H9 (cell line): ENCODE results near the gene FRRS1L. TPM values are rescaled to one million over a fixed set of nuclear protein-coding genes. Genes with fewer than 3 reads are reported as not detected.

ENCODE experiments used
- DNase-seq: peaks from one replicate; pipeline ENCODE4 v3.0.0-alpha.2; 2017
- H2AFZ ChIP-seq: one replicate; pipeline ENCODE4 v1.6.1; 2013; ENCODE audit warnings: mild to moderate bottlenecking, low read length, control low read depth, moderate library complexity
- H2AK5ac ChIP-seq: 2 replicates; pipeline ENCODE4 v1.6.1; 2013; ENCODE audit warnings: low read length, control low read depth, mixed read lengths; ENCODE audit not compliant: insufficient read length
- H2BK120ac ChIP-seq: one replicate; pipeline ENCODE4 v1.6.1; 2013; ENCODE audit warnings: low read depth, mild to moderate bottlenecking, low read length, control low read depth, inconsistent platforms; ENCODE audit not compliant: poor library complexity, severe bottlenecking
- H2BK12ac ChIP-seq: 2 replicates; pipeline ENCODE4 v1.6.1; 2013; ENCODE audit warnings: low read length, control low read depth, mixed read lengths, low read depth; ENCODE audit not compliant: insufficient read length
- H2BK15ac ChIP-seq: 2 replicates; pipeline ENCODE4 v1.6.1; 2013; ENCODE audit warnings: low read depth, low read length, control low read depth
- H2BK20ac ChIP-seq: one replicate; pipeline ENCODE4 v1.6.1; 2013; ENCODE audit warnings: low read depth, mild to moderate bottlenecking, low read length, control low read depth, inconsistent platforms; ENCODE audit not compliant: poor library complexity, severe bottlenecking
- H2BK5ac ChIP-seq: 2 replicates; pipeline ENCODE4 v1.6.1; 2013; ENCODE audit warnings: low read length, control low read depth, mixed read lengths; ENCODE audit not compliant: insufficient read length
- H3K14ac ChIP-seq: 2 replicates; pipeline ENCODE4 v1.6.1; 2013; ENCODE audit warnings: low read length, control low read depth; ENCODE audit not compliant: insufficient read depth
- H3K18ac ChIP-seq: 2 replicates; pipeline ENCODE4 v1.6.1; 2013; ENCODE audit warnings: low read depth, mild to moderate bottlenecking, mixed read lengths, low read length, control low read depth; ENCODE audit not compliant: insufficient read length
- H3K23ac ChIP-seq: 2 replicates; pipeline ENCODE4 v1.6.1; 2013; ENCODE audit warnings: low read length, control low read depth, mixed read lengths, low read depth; ENCODE audit not compliant: insufficient read length
- H3K23me2 ChIP-seq: 2 replicates; pipeline ENCODE4 v1.6.1; 2013; ENCODE audit warnings: low read depth, mild to moderate bottlenecking, mixed read lengths, low read length, control low read depth; ENCODE audit not compliant: insufficient read length, poor library complexity, severe bottlenecking
- H3K27ac ChIP-seq: 2 replicates; pipeline ENCODE4 v1.5.1; 2013; ENCODE audit warnings: low read length, control low read depth, mixed read lengths, low read depth; ENCODE audit not compliant: insufficient read length
- H3K27me3 ChIP-seq: 2 replicates; pipeline ENCODE4 v1.6.1; 2013; ENCODE audit warnings: low read length, control low read depth, inconsistent platforms; ENCODE audit not compliant: insufficient read depth
- H3K4ac ChIP-seq: 2 replicates; pipeline ENCODE4 v1.6.1; 2013; ENCODE audit warnings: low read depth, mild to moderate bottlenecking, control low read depth, inconsistent platforms, low read length, moderate library complexity
- H3K4me1 ChIP-seq: 2 replicates; pipeline ENCODE4 v1.6.1; 2013; ENCODE audit warnings: low read length, control low read depth, inconsistent platforms; ENCODE audit not compliant: insufficient read depth
- H3K4me2 ChIP-seq: 2 replicates; pipeline ENCODE4 v1.6.1; 2013; ENCODE audit warnings: low read length, control low read depth, mixed read lengths; ENCODE audit not compliant: insufficient read length, insufficient read depth
- H3K56ac ChIP-seq: 2 replicates; pipeline ENCODE4 v1.6.1; 2013; ENCODE audit warnings: low read depth, mild to moderate bottlenecking, mixed read lengths, low read length, control low read depth; ENCODE audit not compliant: insufficient read length
- H3K79me1 ChIP-seq: 2 replicates; pipeline ENCODE4 v1.6.1; 2013; ENCODE audit warnings: low read depth, mild to moderate bottlenecking, moderate library complexity, low read length, control low read depth, inconsistent platforms; ENCODE audit not compliant: insufficient read depth, poor library complexity, severe bottlenecking
- H3K79me2 ChIP-seq: 2 replicates; pipeline ENCODE4 v1.6.1; 2013; ENCODE audit warnings: low read length, control low read depth, inconsistent platforms; ENCODE audit not compliant: insufficient read depth
- H3K9ac ChIP-seq: 2 replicates; pipeline ENCODE4 v1.6.1; 2013; ENCODE audit warnings: low read length, control low read depth, mixed read lengths; ENCODE audit not compliant: insufficient read length; ENCODE audit errors: extremely low read depth
- H3K9me3 ChIP-seq: one replicate; pipeline ENCODE4 v1.6.1; 2013; ENCODE audit warnings: low read depth, low read length, inconsistent platforms; ENCODE audit not compliant: control insufficient read depth
- H3T11ph ChIP-seq: one replicate; pipeline ENCODE4 v1.6.1; 2013; ENCODE audit warnings: mild to moderate bottlenecking, low read length, control low read depth, inconsistent platforms
- H4K20me1 ChIP-seq: one replicate; pipeline ENCODE4 v1.6.1; 2013; ENCODE audit not compliant: control insufficient read depth, insufficient read length, insufficient read depth
- H4K5ac ChIP-seq: 2 replicates; pipeline ENCODE4 v1.6.1; 2013; ENCODE audit warnings: low read depth, mild to moderate bottlenecking, mixed read lengths, low read length, control low read depth; ENCODE audit not compliant: insufficient read length
- H4K8ac ChIP-seq: replicated peaks from 2 replicates; pipeline ENCODE4 v1.6.1; 2013; ENCODE audit warnings: low read length, control low read depth, mixed read lengths, low read depth; ENCODE audit not compliant: insufficient read length
- H4K91ac ChIP-seq: 2 replicates; pipeline ENCODE4 v1.6.1; 2013; ENCODE audit warnings: low read depth, mild to moderate bottlenecking, moderate library complexity, mixed read lengths, low read length, control low read depth; ENCODE audit not compliant: insufficient read length
- H3K27ac Mint-ChIP-seq, 3 experiments: 2 replicates in 2 of 3; 3 replicates in 1 of 3; pipeline ENCODE4 v1.8.0; 2020 to 2021; ENCODE audit warnings: mixed read lengths in 3 of 3, mild to moderate bottlenecking in 1 of 3, moderate library complexity in 1 of 3
- H3K27me3 Mint-ChIP-seq: 2 replicates; pipeline ENCODE4 v1.8.0; 2021; ENCODE audit warnings: low read depth, mild to moderate bottlenecking, moderate library complexity, mixed read lengths
- H3K36me3 Mint-ChIP-seq, 3 experiments: 2 replicates in 2 of 3; 3 replicates in 1 of 3; pipeline ENCODE4 v1.8.0; 2020 to 2021; ENCODE audit warnings: low read depth in 3 of 3, mixed read lengths in 3 of 3; ENCODE audit not compliant: insufficient read depth in 1 of 3
- H3K4me1 Mint-ChIP-seq, 2 experiments: 2 replicates each; pipeline ENCODE4 v1.8.0; 2020; ENCODE audit warnings: mixed read lengths in 2 of 2
- H3K4me3 Mint-ChIP-seq, 2 experiments: 2 replicates in 1 of 2; 3 replicates in 1 of 2; pipeline ENCODE4 v1.8.0; 2020 to 2021; ENCODE audit warnings: mild to moderate bottlenecking in 2 of 2, mixed read lengths in 2 of 2, moderate library complexity in 1 of 2
- H3K9me3 Mint-ChIP-seq, 2 experiments: 2 replicates in 1 of 2; 3 replicates in 1 of 2; pipeline ENCODE4 v1.8.0; 2020; ENCODE audit warnings: mild to moderate bottlenecking in 2 of 2, mixed read lengths in 2 of 2, moderate library complexity in 1 of 2
- WGBS: extraction: QIAGEN DNeasy Blood & Tissue Kit; methylation state at CpG from one replicate; pipeline ENCODE4 v1.1.7; 2013; ENCODE audit warnings: missing lambda C conversion rate, low lambda C conversion rate, mixed read lengths; ENCODE audit not compliant: insufficient read length; ENCODE audit errors: extremely low coverage; 5-methylcytosine and 5-hydroxymethylcytosine counted together
- total RNA-seq: library from RNA; stranded (reverse); gene quantifications from 2 replicates; pipeline ENCODE4 v1.2.1, GENCODE V29; 2021
- TF ChIP-seq, protein P1 (sequence below): fragments of 200-600 bp; sonication (generic); conservative IDR thresholded peaks from 3 replicates; pipeline ENCODE4 v1.8.0; 2021; ENCODE audit warnings: antibody characterized with exemption, mild to moderate bottlenecking

The FRRS1L gene
- total RNA-seq, 1 experiment from 2014 or later: 3.3 TPM

GRCh38 chr9:109118808-109119438 lies 48.1 kb downstream of the FRRS1L start:
- peak overlapping the region; percentile 95 for H3K9ac ChIP-seq
- H4K91ac ChIP-seq: no peak overlapping the region

More at GRCh38 chr9:109118808-109119438, 48.1 kb downstream of the FRRS1L start:
- Histone ChIP-seq H3K23ac (peak overlapping the region; percentile 59), H2BK5ac (no peak overlapping the region), H3K79me2 (peaks cover 45% of the 10 kb centered on the region; the same call in 1 of the 2 replicates), H3K14ac (peak overlapping the region; percentile 76), H3K4me1 (peaks cover 10% of the 10 kb centered on the region), H3K4ac (no peak overlapping the region), H2BK15ac (no peak overlapping the region), H4K8ac (no peak overlapping the region), H3T11ph (no peak overlapping the region), H3K23me2 (peaks cover 9% of the 10 kb centered on the region), H4K20me1 (no peaks in the 10 kb centered on the region), H2AFZ (no peak overlapping the region), H2BK20ac (no peak overlapping the region), H2BK120ac (no peak overlapping the region), H3K27me3 (no peaks in the 10 kb centered on the region), H3K4me2 (peak overlapping the region; percentile 100), H3K56ac (peak overlapping the region; percentile 35), H3K27ac (no peak overlapping the region), H2BK12ac (no peak overlapping the region), H3K9me3 (no peaks in the 10 kb centered on the region), H3K18ac (peak overlapping the region; percentile 35), H3K79me1 (peaks cover 14% of the 10 kb centered on the region), H2AK5ac (no peak overlapping the region), H4K5ac (no peak overlapping the region)
- H3K27me3 Mint-ChIP-seq: no peaks in the 10 kb centered on the region
- H3K36me3 Mint-ChIP-seq: peaks cover 13 to 15% (median 14%) of the 10 kb centered on the region in 3 experiments; a peak in 6 of 7 replicates
- WGBS: no CpG with 5 or more reads among the region's 29 CpGs
- peak overlapping the region; percentile 61 to 93 (median 91); a peak in 5 of 7 replicates for H3K27ac Mint-ChIP-seq
- TF ChIP-seq, protein P1, sequence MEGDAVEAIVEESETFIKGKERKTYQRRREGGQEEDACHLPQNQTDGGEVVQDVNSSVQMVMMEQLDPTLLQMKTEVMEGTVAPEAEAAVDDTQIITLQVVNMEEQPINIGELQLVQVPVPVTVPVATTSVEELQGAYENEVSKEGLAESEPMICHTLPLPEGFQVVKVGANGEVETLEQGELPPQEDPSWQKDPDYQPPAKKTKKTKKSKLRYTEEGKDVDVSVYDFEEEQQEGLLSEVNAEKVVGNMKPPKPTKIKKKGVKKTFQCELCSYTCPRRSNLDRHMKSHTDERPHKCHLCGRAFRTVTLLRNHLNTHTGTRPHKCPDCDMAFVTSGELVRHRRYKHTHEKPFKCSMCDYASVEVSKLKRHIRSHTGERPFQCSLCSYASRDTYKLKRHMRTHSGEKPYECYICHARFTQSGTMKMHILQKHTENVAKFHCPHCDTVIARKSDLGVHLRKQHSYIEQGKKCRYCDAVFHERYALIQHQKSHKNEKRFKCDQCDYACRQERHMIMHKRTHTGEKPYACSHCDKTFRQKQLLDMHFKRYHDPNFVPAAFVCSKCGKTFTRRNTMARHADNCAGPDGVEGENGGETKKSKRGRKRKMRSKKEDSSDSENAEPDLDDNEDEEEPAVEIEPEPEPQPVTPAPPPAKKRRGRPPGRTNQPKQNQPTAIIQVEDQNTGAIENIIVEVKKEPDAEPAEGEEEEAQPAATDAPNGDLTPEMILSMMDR: no peak
- DNase-seq: peak; percentile 54
- H3K4me3 Mint-ChIP-seq: peak overlapping the region; percentile 93 to 97
- H3K9me3 Mint-ChIP-seq: 0 out of 5 replicates have a peak, but pooled peaks cover 0 to 3% of the 10 kb centered on the region in 2 experiments
- peaks cover 37 to 47% of the 10 kb centered on the region in 2 experiments for H3K4me1 Mint-ChIP-seq
